PC-3 (cell line): Measurements from ENCODE around the gene FIZ1.

ENCODE experiments used
- CTCF ChIP-seq: fragments of 300-600 bp; sonication (generic); conservative IDR thresholded peaks from 2 replicates; pipeline ENCODE4 v1.5.1; 2017; ENCODE audit warnings: antibody characterized with exemption, low read depth, mild to moderate bottlenecking, low read length
- EZH2 ChIP-seq: fragments of 300-600 bp; sonication (generic); IDR thresholded peaks from one replicate; pipeline ENCODE4 v1.6.1; 2017; ENCODE audit warnings: antibody characterized with exemption, mild to moderate bottlenecking, low read length; ENCODE audit not compliant: unreplicated experiment
- EZH2phosphoT487 ChIP-seq: fragments of 300-600 bp; sonication (generic); IDR thresholded peaks from 2 replicates; pipeline ENCODE4 v1.6.1; 2018; ENCODE audit warnings: mild to moderate bottlenecking, antibody characterized with exemption, low read length, borderline replicate concordance

GRCh38 chr19:55591555-55591954, 7.8 kb downstream of the FIZ1 start:
- no peak for TF ChIP-seq CTCF
- TF ChIP-seq EZH2, result no peak
- TF ChIP-seq EZH2phosphoT487, result no peak
